Dermis blood vessel endothelial cell (primary cell): ENCODE data around the gene MYL9. TPM values are rescaled to one million over a fixed set of nuclear protein-coding genes. Genes with fewer than 3 reads are reported as not detected.
A peak's percentile ranks its signal among the peaks of the same experiment; 100 is the strongest.

Source experiments
- DNase-seq: peaks from one replicate; pipeline ENCODE4 v3.0.0; 2010
- total RNA-seq: library from RNA; depleted of rRNA; stranded (reverse); fragments of >200 nt; gene quantifications from 2 replicates; pipeline ENCODE4 v1.2.3, GENCODE V29; 2014

The MYL9 gene
- total RNA-seq, 1 donor from 2014 or later = 3.7 TPM

DNA sequence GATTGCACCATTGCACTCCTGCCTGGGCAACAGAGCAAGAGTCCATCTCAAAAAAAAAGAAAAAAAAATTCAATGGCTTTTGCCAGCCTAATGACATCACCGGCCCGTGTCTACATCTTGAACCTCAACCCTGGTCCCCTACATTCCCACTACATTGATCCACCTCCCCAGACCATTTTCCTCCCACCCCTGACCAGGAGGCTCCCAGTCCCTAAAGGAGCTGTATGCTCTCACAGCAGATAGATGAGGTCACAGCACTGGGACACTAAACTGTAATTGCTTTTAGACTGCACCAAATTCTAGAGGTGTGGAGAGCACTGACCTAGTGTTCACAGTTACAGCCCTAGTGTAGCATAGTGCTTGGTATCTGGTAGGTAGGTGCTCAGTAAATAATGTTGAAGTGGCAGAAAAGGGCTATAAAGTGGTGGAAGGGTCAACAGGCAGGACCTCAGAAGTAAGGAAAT, 42.7 kb downstream of the MYL9 start:
- DNase-seq = no peak

- DNase-seq = no peak
Observed at GRCh38 chr20:36585410-36586125, 44.2 kb downstream of the MYL9 start.

GRCh38 chr20:36587388-36588070, 46.2 kb downstream of the MYL9 start:
- DNase-seq = no peak

- no peak for DNase-seq
Observed at GRCh38 chr20:36591281-36591680, 50.0 kb downstream of the MYL9 start.

DNA sequence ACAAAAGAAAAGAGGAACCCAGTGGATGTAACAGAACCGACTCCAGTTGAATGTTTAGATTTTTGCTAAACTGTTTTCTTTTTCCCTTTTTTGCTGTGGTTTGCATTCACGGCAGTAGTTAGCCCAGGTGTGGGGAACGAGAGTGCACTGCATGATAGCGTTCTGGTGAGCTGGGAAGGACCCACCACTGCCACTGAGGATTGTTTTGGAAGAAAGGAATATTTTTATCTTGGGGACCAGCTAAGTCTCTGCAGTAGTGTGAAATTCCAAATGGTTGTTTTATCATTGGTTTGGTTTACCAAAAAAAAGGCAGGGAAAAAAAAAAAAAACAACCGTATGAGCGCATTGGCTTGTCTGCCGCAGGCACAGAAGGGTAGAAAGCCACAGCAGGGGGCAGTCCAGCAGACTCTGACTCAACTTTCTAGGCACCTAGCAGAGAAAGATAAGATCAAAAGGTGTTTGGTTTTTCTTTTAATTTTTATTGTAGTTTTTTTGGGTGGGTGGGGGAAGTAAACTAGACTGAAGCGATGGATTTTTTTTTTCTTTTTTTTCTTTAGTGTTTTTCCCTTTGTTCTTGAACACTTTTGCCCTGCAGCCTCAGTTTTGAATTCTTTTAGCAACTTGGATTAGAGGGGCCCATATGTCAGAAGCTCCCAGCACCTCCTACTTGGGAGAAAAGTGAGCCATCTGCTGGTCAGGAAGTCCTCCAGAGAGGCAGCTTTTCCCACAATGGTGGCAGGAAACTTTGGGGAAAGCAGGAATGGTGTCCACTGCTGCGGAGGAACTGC, 50.7 kb downstream of the MYL9 start:
- DNase-seq = no peak

DNA sequence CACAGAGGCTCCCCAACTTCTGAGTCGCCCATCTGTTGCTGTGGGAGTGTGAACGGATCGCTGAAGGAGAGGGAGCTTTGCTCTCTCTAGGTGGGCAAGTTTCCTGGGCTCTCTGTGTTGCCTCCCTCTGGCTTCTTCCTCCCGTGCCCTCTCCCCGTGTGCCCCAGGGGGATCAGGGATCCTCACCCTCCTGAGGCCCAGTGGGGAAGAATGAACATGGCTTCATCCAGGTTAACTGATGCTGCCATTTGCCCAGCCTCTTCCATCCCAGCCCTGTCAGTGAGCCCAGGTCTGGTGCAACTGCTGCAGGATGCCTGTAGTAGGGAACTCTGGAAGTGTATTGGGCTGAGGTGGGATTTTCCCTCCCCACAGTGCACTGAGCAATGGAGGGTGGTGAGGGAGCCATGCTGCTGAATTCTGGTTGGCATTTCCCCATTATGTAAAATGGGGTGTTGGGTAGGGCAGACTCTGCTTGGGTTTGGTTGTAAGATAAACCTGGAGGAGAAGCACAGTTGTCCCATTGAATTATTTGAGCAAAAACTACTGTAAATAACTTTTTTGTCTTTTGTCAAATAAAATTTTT, 52.1 kb downstream of the MYL9 start:
- DNase-seq = no peak

DNA sequence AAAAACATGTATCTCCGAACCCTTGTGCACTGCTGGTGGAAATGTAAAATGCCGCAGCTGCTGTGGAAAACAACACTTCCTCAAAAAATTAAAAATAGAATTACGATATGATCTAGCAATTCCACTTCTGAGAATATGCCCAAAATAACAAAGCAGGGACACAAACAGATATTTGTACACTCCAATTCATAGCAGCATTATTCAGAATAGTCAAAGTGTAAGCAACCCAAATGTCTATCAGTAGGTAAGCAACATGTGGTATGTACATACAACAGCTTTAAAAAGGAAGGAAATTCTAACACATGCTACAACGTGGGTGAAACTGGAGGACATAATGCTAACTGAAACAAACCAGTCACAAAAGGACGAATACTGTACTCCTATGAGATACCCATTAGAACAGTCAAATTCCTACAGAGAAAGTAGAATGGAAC, 58.6 kb downstream of the MYL9 start:
- peak; percentile 25 for DNase-seq

Other genes with a start within 250 kb of the MYL9 start
- gene DLGAP4, start 235.2 kb upstream of the MYL9 start, total RNA-seq = 18.4 and 26.2 TPM in 2 replicates
- gene TGIF2, start 32.1 kb downstream of the MYL9 start, total RNA-seq = 22.3 and 23.1 TPM in 2 replicates
- 93.5 and 100 TPM in 2 replicates for gene RAB5IF, start 64.3 kb downstream of the MYL9 start, total RNA-seq
- not detected in 2 replicates for gene SLA2, start 104.7 kb downstream of the MYL9 start, total RNA-seq
- gene NDRG3, start 204.6 kb downstream of the MYL9 start, total RNA-seq = 18.7 and 34.0 TPM in 2 replicates
- 24.7 and 27.0 TPM in 2 replicates for gene DSN1, start 232.2 kb downstream of the MYL9 start, total RNA-seq